Gastroesophageal sphincter (tissue), 3 donors: ENCODE results near the gene PINK1.

Source experiments
- CTCF ChIP-seq, 4 experiments: fragments of 200-600 bp in 2 of 4; fragments of 450-650 bp in 2 of 4; sonication (generic) in 1 of 4; IDR thresholded peaks; one replicate each; pipeline ENCODE4 v1.5.1; 2017 to 2019; ENCODE audit warnings: antibody characterized with exemption in 4 of 4, mild to moderate bottlenecking in 2 of 4, moderate library complexity in 2 of 4
- POLR2AphosphoS5 ChIP-seq: sonication (generic); formaldehyde crosslinking; IDR thresholded peaks from one replicate; pipeline ENCODE4 v1.6.1; 2017; ENCODE audit warnings: antibody characterized with exemption

- TF ChIP-seq CTCF (IDR thresholded peaks at IDR 0.05) = no peak
- TF ChIP-seq POLR2AphosphoS5 = no peak
These were observed 27.1 kb downstream of the PINK1 start for GRCh38 chr1:20660363-20660762.
